ENCODE results near the gene APEX1.

Gene APEX1
- total RNA-seq: 14.3 to 86.5 (median 57.6) reads per million in 18 experiments

DNA sequence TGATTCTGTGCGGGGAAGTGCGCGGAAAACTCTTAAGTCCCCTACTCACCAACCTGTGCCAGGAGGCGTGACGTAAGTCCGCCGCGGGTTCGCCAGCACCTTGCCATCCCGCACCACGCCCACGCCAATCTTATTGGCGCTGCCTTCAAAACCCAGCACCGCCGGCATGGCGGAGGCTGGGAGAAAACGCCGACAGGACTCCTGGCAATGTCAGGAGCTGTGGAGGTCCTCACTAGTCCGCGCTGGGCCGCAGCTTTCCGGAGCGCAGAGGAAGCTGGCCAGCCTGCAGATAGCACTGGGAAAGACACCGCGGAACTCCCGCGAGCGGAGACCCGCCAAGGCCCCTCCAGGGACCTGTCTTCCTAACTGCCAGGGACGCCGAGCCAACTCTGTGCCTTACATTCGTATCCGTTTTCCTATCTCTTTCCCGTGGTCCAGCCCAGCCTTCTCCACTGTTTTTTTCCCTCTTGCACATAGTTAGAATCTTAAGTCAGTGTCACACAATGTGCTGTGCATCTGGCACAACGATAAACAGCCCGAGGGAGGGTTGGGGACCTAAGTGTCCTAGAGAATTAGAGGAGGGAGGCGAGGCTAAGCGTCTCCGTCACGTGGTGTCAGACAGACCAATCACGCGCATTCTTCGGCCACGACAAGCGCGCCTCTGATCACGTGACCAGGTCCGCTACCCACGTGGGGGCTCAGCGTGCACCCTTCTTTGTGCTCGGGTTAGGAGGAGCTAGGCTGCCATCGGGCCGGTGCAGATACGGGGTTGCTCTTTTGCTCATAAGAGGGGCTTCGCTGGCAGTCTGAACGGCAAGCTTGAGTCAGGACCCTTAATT, at the start of gene APEX1, which contains the start of gene OSGEP:
Gene APEX1 (plus strand): TSS at position 711 of the 839 bp plus-strand sequence. CDS start 420 bp downstream, outside the sequence.
Gene OSGEP (minus strand): TSS at position 297 of the 839 bp plus-strand sequence. CDS start 129 bp downstream, at position 168.
- DNase-seq: peak; percentile 99 to 100

DNA sequence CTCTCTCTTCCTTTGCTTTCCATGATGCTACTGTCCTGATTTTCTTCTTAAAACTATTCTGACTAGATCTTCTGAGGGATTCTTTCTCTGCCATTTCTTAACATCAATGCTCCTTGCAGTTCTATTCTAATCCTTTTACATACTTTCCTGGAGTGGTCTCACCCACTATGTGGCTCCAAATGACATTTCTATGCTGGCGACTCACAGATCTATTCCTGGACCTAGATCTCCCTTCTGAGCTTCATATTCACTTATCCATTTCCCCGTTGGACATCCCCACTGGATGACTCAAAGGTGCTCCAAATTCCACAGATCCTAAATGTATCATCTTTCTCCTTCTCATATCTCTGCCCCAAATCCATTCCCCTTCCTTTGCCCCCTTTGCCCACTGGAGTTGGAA, 45.8 kb upstream of the APEX1 start:
- DNase-seq: no peak

DNA sequence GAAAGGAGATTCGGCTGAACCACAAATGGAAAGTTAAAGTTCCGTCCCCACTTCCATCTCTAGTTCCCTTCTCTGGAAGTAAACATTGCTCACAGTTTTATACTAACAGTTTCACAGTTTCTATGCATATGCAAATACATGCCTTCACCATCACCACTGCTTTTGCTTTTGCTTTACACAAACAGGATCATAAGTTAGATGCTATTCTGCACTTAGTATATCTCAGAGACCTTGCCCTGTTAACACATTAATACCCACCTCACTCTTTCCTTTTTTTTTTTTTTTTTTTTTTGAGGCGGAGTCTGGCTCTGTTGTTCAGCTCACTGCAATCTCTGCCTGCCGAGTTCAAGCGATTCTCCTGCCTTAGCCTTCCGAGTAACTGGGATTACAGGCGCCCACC, 42.6 kb upstream of the APEX1 start:
- peak in 1 of 2 donors; percentile 36 for DNase-seq

DNA sequence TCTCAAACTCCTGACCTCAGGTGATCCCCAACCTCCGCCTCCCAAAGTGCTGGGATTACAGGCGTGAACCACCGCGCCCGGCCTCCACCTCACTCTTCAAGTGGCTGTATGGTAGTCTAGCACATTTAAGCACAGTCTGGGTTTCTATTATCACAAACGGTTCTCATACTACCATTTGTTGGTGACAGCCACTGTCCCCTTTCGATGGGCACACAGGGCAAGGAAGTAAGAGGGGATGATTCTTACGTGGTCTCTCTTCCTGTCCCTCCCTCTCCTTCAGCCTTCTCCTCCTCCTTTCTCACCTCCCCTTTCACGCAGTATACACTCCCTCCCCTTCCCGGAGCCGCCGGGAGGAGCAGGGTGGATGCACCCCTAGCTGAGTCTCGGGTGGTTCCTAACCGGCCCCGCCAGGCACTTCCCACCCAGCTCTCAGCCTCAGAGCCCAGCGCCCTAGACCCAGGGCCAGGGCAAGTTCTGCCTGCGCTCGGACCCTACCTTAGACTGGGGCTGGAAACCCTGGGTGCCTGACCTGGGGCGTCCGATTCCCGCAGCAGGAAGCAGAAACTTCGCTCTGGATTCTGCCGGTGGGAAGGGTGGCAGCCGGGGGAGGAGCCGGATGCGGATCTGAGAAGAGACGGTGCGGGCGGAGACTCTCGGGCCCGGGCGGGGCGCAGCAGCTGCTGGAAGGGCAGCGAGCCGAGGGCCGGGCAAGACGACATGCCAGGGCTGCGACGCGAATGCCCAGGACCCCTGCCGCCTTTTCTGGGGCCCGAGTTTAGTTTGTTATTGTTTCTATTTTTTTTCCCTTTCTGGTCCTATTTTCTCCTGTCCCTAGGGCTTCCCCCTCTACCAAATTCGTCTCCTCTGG, 41.9 kb upstream of the APEX1 start, which contains the start of gene TEP1:
Gene TEP1 (minus strand): TSS at position 626 of the 868 bp plus-strand sequence. CDS start 5,062 bp downstream, outside the sequence.
- DNase-seq: peak; percentile 81 to 89

DNA sequence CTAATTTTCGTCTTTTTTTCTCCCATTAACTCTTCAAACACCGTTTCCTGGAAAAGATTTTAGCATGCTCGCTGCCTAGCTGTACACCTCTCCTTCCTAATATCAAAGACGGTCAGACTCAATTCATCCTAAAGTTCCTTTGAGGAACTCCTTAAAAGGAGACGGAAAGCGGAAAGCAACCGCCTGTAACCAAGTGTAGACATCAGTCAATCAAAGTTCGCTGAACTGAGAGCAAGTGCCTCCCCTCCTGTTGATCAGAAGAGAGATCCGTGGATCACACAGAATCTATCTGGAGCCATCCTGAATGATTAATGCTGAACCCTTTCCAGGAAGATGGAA, 41.3 kb upstream of the APEX1 start:
- peak; percentile 58 to 70 for DNase-seq

DNA sequence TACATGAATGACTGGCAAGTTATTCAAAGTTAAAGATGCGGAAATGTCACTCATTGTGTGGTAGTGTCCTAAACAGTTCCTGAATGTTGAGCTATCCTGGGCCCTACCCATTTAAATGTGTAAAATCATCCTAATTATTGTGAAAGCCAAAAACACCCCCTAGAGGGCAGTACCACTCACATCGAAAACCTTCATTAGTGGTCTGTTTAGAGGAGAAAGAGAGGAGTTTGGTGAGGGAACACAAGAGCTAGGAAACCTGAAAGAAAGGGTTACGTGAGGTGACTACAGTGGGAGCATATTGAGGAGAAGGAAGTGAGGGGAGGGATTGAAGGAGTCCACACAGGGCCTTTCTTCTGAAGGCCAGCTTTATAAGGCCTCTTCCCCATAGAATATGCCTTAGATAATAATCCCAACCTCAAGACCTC, 39.2 kb upstream of the APEX1 start:
- peak; percentile 62 to 85 for DNase-seq

DNA sequence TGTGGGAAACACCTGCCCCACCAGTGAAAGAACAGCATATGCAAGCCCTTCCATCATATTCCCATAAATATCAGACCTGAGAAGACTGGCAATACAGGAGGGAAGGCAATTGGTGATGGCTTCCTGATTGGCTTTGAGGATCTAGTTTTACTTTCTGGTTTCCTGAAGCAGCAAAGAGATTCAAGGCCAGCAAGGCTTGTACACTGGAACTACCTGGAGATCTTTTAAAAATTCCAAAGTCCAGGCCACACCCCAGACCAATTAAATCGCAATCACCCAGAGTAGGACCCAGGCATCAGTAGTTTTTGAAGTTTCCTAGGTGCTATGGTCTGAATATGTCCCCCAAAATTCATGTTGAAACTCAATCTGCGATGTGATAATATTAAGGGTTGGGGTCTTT, 38.8 kb upstream of the APEX1 start:
- DNase-seq: no peak

DNA sequence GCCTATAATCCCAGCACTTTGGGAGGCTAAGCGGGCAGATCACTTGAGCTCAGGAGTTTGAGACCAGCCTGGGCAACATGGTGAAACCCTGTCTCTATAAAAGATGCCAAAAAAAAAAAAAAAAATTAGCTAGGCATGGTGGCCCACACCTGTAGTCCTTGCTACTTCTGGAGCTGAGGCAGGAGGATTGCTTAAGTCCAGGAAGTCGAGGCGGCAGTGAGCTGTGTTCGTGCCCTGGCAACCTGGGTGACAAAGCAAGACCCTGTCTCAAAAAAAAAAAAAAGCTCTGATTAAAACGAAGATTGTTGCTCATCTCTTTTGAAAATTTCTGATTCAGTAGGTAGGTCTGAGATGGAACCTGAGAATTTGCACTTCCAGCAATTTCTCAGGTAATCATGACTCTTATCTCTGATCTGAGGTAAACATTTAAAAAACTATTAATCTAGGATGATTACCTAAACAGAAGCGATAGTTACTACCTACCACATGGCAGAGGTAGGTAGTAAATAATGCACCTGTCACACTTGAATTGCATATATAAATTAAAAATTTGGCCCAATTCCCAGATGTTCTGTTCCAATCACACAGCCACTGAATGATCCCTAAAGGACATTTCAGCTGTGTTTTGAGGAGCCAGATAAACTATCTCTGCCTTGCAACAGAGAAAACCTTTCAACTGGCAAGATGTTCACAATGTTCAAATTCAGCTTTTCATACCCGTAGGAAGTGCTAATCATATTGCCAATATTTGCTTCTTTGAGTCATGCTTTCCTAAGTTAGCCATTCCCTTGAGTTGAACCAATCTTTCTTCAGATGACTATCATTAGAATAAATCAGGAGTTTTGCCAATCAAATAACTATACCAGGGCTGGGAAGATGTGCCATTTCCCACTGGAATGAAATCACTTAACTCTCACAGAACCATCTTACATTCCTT, 37.5 kb upstream of the APEX1 start:
- no peak for DNase-seq

DNA sequence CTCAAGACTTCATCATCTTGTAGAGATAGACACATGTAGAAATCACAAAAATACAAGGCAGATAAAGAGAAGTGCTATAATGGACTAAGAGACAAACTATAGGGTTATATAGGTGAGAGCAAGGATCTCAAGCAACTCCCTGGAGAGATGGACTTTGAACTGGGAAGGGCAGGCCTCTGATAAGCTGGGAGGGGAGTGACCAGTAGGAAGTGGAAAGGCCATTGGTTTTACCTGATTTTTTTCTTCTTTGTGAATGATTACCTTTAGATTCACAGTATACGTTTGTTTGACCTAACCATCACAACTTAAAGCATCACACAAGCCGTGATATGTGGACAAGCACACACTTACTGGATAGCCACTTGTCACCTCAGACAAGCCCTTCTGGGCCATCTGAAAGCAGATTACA, 36.5 kb upstream of the APEX1 start:
- no peak for DNase-seq

DNA sequence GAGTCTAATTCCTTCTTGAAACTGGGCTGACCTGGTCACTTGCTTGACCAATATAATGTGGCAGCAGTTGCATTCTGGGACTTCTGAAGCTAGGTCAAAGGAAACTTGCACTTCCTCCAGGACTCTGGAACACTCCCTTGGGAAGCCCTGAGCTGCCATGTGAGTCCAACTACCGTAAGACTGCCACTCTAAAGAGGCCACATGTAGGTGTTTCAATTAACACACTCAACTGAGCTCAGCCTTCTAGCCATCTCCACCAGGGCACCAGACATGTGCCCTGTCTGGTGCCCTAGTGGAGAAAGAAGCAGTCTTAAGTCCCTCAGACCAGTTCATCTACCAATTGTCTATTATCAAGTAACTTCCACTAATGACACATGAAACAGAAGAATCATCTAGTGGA, 35.6 kb upstream of the APEX1 start:
- peak; percentile 23 to 26 for DNase-seq

DNA sequence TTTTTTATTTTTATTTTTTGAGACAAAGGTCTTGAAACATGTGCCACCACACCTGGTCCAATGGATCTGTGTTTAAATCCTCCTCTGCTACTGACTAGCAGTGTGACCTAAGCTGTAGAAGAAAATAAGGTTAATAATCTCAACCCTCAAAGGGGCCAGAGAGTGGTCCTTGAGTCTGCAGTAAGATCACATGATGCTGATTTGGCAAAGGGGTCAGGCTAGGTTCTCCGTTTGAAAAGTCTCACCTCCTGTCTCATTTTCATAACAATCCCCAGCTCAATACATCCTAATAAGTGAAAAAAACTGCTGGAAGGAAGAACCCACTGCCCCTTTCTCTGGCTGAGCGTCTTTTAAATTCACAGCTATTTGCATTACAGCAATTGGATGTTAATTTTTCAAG, 33.8 kb upstream of the APEX1 start:
- DNase-seq: no peak

DNA sequence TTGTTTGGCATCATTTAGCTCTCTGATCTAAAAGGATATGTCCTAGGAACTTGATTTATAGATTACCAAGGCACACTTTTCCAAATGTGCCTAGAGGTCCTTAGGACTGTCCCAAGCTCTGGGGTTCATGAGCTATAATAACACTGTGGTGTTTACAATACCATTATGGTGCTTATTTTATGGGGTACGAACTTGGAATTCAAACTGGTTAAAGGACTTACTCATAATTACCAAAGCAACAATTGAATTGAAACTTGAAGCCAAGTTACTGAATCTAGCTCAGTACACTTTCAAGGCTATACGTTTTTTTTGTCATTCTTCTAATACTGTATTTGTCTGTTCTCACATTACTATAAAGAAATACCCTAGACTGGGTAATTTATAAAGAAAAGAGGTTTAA, 32.1 kb upstream of the APEX1 start:
- DNase-seq: no peak

DNA sequence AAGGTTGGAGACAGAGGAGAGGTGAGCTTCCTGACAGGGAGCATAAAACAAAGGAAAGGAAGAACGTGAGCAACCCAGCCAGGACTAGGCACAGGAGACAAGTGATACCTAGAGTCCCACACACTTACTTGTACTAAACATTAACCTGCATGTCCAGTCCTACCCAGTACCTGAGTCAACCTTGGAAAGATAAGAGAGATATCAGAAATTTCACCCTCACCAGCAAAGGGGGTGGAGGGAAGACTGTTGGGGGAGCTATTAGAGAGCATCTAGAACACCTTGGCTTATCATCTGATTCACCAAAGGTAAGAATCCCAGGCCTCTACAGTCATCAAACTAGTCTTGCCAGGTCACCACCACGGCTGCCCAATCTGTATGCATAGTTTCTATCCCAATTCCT, 30.2 kb upstream of the APEX1 start:
- no peak for DNase-seq

DNA sequence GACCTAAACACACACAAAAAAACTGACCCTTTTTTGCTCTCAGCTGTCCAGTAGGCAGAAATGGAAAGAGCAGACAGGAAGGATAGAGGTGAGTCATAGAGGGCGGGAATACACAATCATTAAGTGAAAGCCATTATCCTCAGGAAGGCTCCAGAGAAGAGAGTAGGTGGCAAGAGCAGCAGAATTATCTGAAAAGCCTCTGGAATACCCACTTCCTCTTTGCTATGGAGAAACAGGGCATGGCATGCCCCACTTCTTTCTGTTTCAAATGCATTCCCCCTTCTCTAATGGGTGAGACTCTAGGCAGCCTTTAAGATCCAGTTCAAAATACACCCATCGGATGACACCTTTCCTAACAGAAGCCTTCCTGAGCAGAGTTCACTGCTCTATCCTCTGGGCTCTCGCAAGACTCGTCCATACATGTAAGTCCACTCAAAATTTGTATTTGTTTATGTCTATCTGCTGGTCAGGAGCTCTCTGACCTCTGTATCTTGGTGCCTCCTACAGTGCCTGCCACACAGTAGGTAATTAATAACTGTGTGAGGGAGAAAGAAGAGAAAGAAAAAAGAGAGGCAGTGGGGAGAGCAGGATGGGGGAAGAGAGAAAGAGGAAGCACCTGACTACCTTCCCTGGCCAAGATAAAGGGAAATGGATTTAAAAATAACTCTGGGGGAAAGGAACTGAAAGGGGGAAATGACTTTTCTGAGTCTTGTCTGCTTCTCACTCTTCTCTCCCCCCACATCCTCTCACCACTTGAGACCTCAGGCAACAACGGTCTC, 27.6 kb upstream of the APEX1 start:
- DNase-seq: peak; percentile 81 to 85

DNA sequence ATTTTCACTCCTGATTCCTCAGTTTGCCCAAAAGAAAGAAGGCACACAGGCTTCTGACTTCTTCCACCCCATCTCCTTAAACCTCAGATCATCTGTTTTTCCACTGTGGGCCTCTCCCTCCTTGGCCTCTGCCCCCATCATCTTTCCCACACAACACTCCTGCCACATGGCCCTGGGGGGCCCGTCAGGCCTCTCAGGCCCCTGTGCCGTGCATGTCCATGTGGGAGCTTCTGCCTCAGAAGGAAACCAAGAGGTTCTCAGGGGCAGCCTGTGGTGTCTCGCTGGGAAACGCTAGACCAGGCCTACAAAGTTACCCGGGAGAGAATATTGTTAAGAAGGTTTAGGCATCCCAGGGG, 27.0 kb upstream of the APEX1 start:
- no peak for DNase-seq

DNA sequence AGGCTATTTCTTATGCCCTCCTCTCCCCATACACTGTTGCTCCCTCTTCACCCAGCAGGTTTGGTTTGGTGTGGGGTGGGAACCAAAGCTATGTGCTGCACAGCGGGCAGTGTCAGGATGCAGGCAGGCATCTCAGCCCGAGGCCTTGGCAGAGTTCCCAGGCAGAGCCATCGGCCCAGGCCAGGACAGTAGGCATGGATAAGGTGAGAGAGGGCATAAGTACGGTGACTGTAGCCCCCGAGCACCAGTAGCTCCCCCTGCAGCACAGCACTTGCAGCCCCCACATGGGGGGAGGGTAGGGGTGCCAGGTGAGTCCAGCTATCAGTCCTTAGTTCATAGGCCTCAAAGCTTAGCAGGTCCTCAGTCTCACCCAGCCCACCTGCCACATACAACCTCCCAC, 26.2 kb upstream of the APEX1 start:
- DNase-seq: no peak

DNA sequence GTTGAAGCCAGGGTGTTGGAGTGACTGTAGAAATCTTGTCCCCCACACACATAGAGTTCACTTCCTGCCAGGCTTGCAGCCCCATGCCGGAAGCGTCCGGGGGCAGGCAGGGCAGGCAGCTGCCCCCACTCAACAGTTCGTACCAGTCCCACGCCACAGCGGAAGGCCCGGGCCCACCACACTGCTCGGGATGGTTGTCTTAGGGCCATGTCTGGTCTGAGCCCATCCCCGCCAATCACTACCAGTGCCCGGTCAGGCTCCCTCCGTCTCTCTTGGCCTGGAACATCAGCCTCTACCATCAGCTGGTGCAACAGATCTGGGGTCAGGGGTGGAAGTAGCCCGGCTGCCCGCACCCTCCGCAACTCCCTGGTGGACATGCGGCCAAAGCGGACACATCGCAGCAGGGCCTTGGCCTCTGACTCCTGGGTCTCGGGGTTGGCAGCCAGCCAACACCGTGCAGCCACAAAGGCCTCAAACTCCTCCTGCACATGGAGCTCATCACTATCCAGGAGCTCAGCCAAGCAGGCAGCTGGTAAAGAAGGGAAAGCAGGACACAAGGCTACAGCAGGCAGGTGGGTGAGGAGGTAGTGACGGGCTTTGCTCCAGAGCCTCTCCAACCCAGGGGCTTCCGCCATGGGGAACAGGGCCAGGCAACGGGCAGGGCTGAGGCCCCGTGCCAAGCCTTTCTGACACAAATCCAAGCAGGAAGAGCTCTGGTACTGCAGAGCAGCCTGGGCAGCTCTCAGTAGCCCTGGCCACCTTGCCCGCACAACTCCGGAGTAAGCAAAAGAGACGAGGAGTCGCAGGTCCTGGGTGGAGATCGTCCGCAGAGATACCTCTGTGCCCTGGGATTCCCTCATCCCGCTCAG, 25.0 kb upstream of the APEX1 start:
- DNase-seq: no peak

DNA sequence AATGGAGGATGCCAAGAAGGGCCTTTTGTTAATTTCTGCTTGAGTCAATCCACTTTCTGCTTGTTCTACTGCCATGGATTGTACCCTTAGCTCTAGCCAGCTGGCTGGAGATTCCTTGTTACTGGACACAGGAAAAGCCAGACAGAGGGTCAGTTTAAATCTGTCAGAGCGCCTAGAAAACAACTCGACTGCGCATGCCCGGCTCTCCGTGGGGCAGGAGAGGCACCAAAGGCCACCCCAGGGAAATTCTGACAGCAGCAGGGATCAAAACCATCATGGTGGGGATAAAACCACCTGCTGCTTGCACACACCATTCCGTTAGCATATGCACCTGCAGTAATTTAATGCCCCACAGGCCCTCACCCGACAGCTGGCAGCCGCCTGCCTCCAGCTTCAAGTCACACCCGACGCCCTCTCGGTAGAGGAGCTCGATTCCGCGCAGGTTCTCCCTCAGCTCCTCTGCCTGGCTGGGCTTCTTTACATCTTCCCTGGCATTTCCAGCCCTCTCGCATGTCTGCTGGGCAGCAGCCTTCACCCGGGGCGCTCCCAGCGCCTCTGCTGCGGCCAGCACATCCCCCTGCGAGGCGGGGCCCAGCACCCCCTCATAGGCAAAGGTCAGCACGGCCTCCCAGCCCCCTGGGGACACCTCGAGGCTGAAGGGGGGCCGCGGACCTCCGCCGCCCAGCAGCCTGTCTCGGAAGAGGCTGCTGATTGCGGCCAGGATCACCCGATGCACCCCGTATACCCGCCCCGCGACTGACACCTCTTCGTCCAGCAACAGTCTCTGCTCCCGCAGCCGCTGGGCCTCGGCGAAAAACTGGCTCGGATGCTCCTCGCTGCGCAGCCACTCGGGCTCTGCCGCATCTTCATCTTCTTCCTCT, 20.1 kb upstream of the APEX1 start:
- no peak for DNase-seq

DNA sequence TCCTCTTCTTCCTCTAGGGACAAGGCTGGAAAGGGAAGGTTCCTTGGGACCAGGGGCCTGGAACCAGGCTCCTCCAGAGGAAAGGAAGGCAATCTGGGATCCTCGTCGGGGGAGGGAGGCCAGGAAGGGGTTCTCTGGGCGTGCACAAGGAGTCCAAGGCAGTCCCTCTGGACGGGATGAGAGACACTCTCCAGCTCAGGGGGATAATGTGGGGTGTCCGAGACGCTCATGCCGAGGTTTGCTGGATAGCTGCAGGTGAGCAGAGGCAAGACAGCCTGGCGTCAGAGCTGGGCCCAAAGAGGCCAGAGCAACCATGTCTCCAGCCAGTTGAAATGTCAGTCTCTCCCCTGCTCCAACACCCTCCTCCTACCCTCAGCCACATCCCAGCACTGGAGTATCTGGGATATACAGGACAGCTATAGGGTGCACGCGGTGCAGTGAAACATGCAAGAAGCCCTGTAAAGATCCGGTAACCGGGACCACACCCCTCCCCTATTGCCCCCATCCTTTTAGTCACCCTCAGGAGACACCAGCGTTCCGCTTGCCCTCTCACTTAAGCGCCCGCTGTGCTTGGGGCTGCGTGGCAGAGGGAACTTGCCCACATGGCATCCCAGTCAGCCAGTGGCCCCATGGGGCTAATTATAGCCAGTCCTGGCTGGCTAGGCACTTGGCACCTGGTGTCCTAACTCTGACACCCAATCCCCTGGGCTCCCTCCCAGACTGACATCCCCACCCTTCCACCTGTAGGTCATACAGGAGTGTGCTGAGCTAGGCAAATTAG, 19.3 kb upstream of the APEX1 start, which contains the start of gene KLHL33:
Gene KLHL33 (minus strand): TSS at position 585 of the 781 bp plus-strand sequence. CDS start 355 bp downstream, at position 230.
- no peak for DNase-seq

All from inflammatory macrophage (primary cell).